GM12801 (cell line): ENCODE results near the gene CCDC191.

Source experiments
- CTCF ChIP-seq: IDR thresholded peaks from one replicate; pipeline ENCODE4 v1.5.1; 2011; ENCODE audit warnings: control low read depth; ENCODE audit not compliant: insufficient read length; ENCODE audit errors: extremely low read depth

Gene CCDC191

DNA sequence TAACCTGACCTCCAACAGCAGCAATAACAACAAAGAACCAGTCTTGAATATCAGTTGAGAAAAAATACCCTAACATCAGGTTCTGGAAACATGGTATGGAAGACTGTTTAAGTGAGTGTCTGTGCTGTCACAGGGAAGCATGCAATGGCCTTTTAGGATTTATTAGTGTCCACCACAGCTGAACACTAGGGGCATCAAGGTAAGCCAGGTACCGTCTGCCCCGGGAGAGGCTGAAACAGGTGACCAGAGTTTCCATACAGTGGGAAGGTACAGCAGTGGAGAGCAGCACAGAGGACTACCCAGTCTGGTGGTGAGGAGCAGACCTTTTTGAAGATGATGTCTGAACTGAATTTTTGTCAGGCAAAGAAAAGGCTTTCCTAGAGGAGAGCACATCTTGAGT is 90.2 kb downstream of the CCDC191 start:
- no peak for TF ChIP-seq CTCF

GRCh38 chr3:113963879-113964278 is 92.4 kb downstream of the CCDC191 start:
- no peak for TF ChIP-seq CTCF

DNA sequence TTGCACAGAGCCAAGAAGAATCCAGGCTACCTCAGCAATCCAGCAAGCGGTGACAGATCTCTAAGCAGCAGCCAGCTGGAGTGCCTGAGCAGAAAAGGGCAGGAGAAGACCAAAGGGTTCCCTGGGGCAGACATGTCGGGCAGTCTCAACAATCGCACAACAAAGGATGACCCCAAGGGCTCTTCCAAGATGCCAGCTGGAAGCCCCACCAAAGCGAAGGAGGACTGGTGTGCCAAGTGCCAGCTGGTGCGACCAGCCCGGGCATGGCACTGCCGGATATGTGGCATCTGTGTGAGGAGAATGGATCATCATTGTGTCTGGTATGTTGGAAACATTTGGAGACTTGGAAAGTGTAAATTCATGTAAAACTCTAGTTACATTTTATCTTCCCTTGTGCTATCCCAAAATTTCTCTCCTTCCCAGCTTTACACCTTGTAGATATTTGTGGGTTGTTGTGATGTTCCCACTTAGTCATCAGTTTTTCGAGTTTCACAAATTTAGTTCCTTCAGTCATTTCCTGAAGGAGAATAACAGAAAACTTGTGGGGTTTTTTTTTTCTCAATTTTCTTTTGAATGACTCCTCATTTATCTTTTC is 102.1 kb downstream of the CCDC191 start:
- no peak for TF ChIP-seq CTCF

DNA sequence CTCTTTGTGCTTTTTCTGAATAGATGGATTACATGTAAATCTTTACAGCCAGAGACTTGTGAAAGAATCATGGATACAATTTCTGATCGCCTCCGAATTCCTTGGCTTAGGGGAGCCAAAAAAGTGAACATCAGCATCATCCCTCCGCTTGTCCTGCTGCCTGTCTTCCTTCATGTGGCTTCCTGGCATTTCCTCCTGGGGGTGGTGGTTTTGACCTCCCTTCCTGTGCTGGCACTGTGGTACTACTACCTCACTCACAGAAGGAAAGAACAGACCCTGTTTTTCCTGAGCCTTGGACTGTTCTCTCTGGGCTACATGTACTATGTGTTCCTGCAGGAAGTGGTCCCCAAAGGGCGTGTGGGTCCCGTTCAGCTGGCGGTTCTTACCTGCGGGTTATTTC is 102.6 kb downstream of the CCDC191 start:
- no peak for TF ChIP-seq CTCF

DNA sequence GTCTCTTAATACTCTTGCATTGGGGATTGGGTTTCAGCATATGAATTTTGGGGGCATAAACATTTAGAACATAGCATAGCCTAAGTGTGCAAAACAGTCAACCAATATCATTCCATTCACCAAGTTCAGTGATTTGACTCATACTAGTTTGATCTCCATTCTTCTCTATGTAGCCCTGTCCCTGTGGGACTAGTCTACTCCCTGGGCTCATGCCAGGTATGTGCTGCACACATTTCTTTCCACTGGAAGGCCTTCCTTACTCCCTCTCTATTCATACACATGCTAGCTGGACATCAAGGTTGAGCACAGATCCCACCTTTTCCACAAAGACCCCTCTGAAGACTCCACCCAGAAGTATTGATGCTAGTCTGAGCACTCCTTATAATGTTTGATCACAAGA is 103.4 kb downstream of the CCDC191 start:
- TF ChIP-seq CTCF: no peak

- no peak for TF ChIP-seq CTCF
Observed at GRCh38 chr3:113948015-113948917, 108.1 kb downstream of the CCDC191 start.

GRCh38 chr3:113947372-113948014 is 108.8 kb downstream of the CCDC191 start, which contains the start of gene ZDHHC23:
Gene ZDHHC23 (plus strand): TSS chr3:113948013. CDS start chr3:113948803, 790 bp downstream.
- no peak for TF ChIP-seq CTCF
